GM12801 (cell line): ENCODE data around the gene SYNE1.

Experiments used
- CTCF ChIP-seq: IDR thresholded peaks from one replicate; pipeline ENCODE4 v1.5.1; 2011; ENCODE audit warnings: control low read depth; ENCODE audit not compliant: insufficient read length; ENCODE audit errors: extremely low read depth

The SYNE1 gene

GRCh38 chr6:152420696-152421095 is 216.5 kb downstream of the SYNE1 start:
- TF ChIP-seq CTCF: no peak

GRCh38 chr6:152418551-152418950 is 218.6 kb downstream of the SYNE1 start:
- TF ChIP-seq CTCF: no peak

- TF ChIP-seq CTCF: no peak
Measured at GRCh38 chr6:152416652-152417051, 220.5 kb downstream of the SYNE1 start.

GRCh38 chr6:152404936-152405595 is 232.1 kb downstream of the SYNE1 start:
- TF ChIP-seq CTCF: no peak

GRCh38 chr6:152404086-152404857 is 232.9 kb downstream of the SYNE1 start:
- no peak for TF ChIP-seq CTCF

GRCh38 chr6:152402791-152403190 is 234.4 kb downstream of the SYNE1 start:
- TF ChIP-seq CTCF: no peak

GRCh38 chr6:152401978-152402377 is 235.2 kb downstream of the SYNE1 start:
- TF ChIP-seq CTCF: no peak
